NOMO-1 treated with DMSO at 0.1 percent for 48 hours (cell line): ENCODE results near the gene NDST3.
A peak's percentile ranks its signal among the peaks of the same experiment; 100 is the strongest.

Experiments used
- DNase-seq: peaks from one replicate; lab custom pipeline; 2025; ENCODE audit not compliant: unreplicated experiment; lab: John Stamatoyannopoulos, UW

NDST3 gene

DNA sequence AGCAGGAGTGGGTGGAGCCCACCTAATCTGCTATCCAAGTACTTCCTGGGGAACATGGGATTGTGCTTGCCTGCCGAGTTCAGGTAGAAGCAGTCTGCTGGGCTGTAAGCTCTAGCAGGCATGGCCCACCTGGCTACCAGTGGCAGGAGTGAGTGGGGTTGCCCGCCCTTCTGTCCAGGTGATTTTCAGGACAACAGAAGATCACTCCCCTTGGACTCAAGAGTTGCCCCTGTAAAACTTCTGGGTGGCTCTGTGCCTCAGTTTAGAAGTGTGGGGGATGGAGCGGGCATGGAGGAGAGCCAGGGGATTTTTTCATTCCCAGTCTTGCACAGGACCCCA is 43.5 kb downstream of the NDST3 start:
- no peak for DNase-seq

GRCh38 chr4:118081434-118081833 is 47.1 kb downstream of the NDST3 start:
- DNase-seq: no peak

- no peak for DNase-seq
Observed at GRCh38 chr4:118082182-118082581, 47.9 kb downstream of the NDST3 start.

- no peak for DNase-seq
Observed at GRCh38 chr4:118085700-118086099, 51.4 kb downstream of the NDST3 start.

GRCh38 chr4:118086344-118086743 is 52.1 kb downstream of the NDST3 start:
- DNase-seq: no peak

- no peak for DNase-seq
Observed at GRCh38 chr4:118087366-118087765, 53.1 kb downstream of the NDST3 start.

- DNase-seq: no peak
Observed at GRCh38 chr4:118099106-118099505, 64.8 kb downstream of the NDST3 start.

GRCh38 chr4:118102195-118102594 is 67.9 kb downstream of the NDST3 start:
- no peak for DNase-seq

DNA sequence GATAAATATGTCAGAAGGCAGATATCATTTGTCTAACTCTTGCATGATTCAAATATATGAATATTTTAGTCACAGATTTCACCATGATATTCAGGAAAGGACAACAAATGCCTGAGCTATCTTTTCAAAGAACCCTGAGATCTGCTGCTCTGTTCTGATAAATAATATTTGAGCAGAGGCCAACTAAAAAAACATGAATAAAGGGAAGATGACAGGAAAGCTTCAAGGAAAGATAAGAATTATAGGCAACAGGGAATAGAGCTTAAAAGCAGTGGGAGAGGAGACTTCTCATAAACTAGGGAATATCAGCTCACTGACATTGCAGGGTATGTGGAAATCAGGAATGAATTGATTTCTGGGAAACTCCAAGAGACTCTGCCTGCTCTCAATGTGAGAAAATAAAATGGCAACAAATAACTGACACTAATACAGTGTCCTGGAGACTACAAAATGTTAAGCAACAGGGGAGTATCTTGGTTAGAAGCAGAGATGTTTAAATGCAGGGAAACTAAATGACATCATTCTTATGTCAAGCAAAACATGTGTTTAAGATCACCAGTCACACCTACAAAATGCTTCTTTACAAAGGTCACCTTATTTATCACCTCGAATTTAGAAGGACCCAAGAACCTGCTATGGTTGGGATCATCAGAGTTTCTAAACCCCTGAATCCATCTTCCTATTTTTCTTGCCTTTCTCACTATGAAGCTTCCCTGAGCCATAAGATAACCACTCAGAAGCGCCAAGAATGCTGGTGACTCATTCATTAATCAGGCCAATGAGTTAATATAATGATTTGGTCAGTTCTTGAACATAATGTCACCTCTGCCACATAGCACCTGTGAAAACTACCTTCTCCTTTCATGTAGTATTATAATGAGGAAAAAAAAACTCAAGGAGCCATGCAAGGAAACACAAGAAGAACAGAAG is 78.1 kb downstream of the NDST3 start:
- DNase-seq: no peak

- peak; percentile 49 for DNase-seq
Observed at GRCh38 chr4:118113220-118113619, 78.9 kb downstream of the NDST3 start.

DNA sequence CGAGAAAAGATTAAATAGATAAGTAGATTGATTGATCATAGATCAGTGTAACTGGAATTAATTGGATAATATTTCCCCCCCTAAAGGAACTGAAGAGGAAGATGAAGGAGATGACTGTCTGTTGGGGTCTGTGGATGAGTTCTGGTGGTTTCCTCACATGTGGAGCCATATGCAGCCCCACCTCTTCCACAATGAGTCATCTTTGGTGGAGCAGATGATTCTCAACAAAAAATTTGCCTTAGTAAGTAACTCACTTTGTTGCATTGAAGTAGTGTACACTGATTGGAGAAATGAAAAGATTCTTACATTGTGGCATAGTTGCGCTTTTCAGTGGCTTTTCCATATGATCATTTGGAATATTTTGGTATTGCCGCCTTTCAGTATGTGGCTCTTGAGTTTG is 80.4 kb downstream of the NDST3 start:
- DNase-seq: no peak

DNA sequence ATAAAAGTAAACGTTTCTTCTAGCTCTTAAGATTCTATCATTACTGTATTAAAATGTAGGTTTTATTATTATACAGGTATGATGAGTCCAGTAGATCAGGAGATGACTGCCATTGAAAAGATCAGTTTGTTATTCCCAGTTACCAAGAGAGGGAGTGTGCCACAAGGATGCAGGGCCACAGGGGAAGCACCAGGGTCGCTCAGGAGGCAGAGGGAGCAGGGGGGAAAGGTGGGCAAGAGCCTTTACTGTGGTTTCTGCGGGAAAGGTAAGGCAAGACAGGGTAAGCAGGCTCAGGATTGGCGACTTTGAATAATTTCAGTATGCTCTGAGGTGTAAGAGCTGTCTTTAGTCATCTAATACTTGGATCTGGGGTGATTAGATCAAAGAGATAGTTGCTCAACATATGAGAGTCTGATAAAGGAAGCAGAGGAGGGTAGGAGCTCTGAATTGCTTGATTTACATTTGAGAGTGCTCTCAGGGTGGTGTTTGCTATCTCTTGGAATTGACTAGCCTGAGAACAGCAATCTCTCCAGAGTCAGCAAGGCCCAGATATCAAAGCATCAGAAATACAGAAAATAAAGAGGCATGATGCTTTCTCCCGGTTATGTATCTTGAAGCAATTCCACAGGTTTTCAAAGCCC is 86.0 kb downstream of the NDST3 start:
- no peak for DNase-seq

- DNase-seq: no peak
Observed at GRCh38 chr4:118124997-118125396, 90.7 kb downstream of the NDST3 start.

DNA sequence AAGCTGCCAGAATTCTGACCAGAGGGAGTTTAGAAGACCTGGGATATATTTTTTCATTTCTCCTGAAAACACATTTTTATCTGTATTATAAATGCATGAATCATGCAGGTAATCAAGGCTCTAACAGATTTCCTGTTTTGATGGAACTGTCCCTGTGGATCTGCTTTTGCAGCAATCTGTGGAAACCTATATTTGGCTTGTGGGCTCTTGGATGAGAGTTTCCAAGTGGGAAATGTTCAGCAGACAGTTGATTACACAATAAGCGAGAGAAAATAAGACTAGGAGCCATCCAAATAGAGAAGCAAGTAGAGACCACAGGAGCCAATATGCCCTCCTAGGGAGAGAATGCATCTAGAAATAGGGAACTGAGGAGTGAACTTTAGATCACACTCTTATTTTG is 105.0 kb downstream of the NDST3 start:
- DNase-seq: peak; percentile 67

- peak; percentile 0 for DNase-seq
Observed at GRCh38 chr4:118141240-118141639, 107.0 kb downstream of the NDST3 start.

DNA sequence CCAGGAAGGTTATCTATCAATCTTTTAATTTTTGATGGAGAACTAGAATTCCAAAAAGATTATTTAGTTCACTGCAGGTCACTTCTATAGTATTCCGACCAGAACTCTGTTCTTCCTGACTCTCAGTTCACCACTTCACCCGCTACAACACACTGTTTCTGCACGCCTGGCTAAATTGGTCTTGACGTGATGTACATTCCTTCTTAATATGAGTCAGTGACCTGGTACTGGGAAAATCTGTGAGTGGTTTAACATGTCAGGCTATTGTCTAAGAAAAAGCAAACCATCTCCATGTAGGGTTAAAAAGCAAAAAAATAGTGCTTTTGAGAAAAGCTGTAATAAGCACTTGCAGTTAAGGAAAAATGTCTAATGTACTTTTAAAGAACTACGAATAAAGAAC is 120.4 kb downstream of the NDST3 start:
- no peak for DNase-seq

GRCh38 chr4:118155516-118155915 is 121.2 kb downstream of the NDST3 start:
- no peak for DNase-seq

- no peak for DNase-seq
Observed at GRCh38 chr4:118158763-118159375, 124.6 kb downstream of the NDST3 start.

DNA sequence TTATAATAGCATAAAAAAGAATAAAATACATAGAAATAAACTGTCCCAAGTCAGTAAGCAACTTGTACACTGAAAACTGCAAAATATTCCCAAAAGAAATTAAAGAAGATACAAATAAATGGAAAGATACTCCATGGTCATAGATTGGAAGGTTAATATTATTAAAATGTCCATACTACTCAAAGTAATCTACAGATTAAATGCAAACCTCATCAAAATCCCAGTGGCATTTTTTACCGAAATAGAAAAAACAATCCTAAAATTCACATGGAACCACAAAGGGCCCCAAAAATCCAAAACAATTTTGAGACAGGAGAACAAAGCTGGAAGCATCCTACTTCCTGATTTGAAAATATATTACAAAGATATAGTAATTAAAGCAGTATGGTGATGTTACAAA is 133.0 kb downstream of the NDST3 start:
- DNase-seq: no peak

- no peak for DNase-seq
Observed at GRCh38 chr4:118171381-118171780, 137.1 kb downstream of the NDST3 start.

DNA sequence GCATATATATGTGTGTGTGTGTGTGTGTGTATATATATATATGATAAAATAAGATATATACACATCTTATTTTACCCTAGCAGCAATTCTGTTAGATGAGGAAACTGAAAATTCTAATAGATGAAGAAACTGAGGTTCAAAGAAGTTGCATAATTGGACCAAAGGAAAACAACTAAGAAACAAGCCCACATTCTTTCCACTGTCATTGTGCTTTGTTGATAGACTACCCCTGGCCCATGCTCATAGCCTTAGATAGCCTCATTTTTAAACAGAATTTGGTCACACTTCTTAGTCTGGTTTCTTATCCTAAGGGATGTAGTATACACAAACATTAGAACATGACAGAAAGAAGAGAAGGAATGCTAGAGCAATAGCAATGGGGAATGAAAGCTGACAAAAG is 138.8 kb downstream of the NDST3 start:
- no peak for DNase-seq
